ENCODE data around the gene IYD.

The IYD gene

DNA sequence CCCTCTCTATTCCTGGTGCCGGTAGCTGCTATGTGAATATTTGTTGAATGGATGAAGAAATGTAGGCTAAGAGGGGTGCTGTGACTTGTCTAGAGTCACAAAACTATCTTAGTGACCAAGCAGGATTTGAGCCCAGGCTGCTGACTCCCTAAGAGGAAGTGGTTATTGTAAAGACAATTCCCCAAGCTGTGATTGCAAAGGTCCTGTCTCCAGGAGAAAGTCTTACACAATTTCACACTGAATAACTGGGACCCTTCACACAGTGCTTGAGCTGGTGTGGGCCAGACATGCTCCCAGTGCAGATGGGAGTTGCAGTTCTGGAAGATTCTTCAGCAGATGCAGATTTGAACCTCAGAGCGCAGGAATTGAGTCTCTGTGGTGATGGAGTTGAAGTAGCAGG is 38.1 kb downstream of the IYD start:
- DNase-seq, result no peak

GRCh38 chr6:150408842-150409241 is 40.0 kb downstream of the IYD start:
- H3K27me3 ChIP-seq (ENCODE audit: insufficient read depth, low read length, poor library complexity), result no peaks in the 10 kb centered on the region
- H3K4me3 ChIP-seq (ENCODE audit: low read length), result no peak overlapping the region
- H3K23ac ChIP-seq (ENCODE audit: low read length), result no peak overlapping the region
- no peak for DNase-seq
- H3K36me3 ChIP-seq (ENCODE audit: control insufficient read depth, insufficient read depth, low read length), result no peaks in the 10 kb centered on the region
- H3K27ac ChIP-seq (ENCODE audit: low read depth, low read length), result no peak overlapping the region
- H3K9ac ChIP-seq (ENCODE audit: low read length), result no peak overlapping the region
- no peak overlapping the region for H4K5ac ChIP-seq (ENCODE audit: low read length)
- no peak overlapping the region for H2BK15ac ChIP-seq (replicated peaks; ENCODE audit: low read depth)
- H3K79me2 ChIP-seq (ENCODE audit: control insufficient read depth, insufficient read depth, low read length), result no peaks in the 10 kb centered on the region
- WGBS (ENCODE audit: extremely low coverage, insufficient coverage, low lambda C conversion rate), result no CpG with 5 or more reads among the region's 6 CpGs
- H3K4me2 ChIP-seq (ENCODE audit: low read length), result no peak overlapping the region
- no peak overlapping the region for H3K18ac ChIP-seq (ENCODE audit: low read length)
- H3K79me1 ChIP-seq (ENCODE audit: low read length), result no peaks in the 10 kb centered on the region
- no peaks in the 10 kb centered on the region for H3K4me1 ChIP-seq (ENCODE audit: control insufficient read depth, low read depth, low read length)
- no peak overlapping the region for H4K8ac ChIP-seq (ENCODE audit: low read depth, low read length)
- H2AK5ac ChIP-seq (ENCODE audit: low read length), result no peak overlapping the region
- H3K56ac ChIP-seq (ENCODE audit: low read length), result no peak overlapping the region
- H2BK5ac ChIP-seq (ENCODE audit: low read length), result no peak overlapping the region
- H2BK120ac ChIP-seq (ENCODE audit: low read depth, low read length), result no peak overlapping the region
- no peak overlapping the region for H3K4ac ChIP-seq (ENCODE audit: low read depth, low read length)

More for the DNA sequence above, 38.1 kb downstream of the IYD start:
- Histone ChIP-seq H2BK5ac (ENCODE audit: low read length) (no peak overlapping the region), H3K4me3 (ENCODE audit: low read length) (no peak overlapping the region), H2BK15ac (replicated peaks; ENCODE audit: low read depth) (no peak overlapping the region), H3K79me2 (ENCODE audit: control insufficient read depth, insufficient read depth, low read length) (no peaks in the 10 kb centered on the region), H3K56ac (ENCODE audit: low read length) (no peak overlapping the region), H3K27me3 (ENCODE audit: insufficient read depth, low read length, poor library complexity) (no peaks in the 10 kb centered on the region), H3K9ac (ENCODE audit: low read length) (no peak overlapping the region), H3K4me1 (ENCODE audit: control insufficient read depth, low read depth, low read length) (no peaks in the 10 kb centered on the region), H3K18ac (ENCODE audit: low read length) (no peak overlapping the region), H3K79me1 (ENCODE audit: low read length) (no peaks in the 10 kb centered on the region), H4K8ac (ENCODE audit: low read depth, low read length) (no peak overlapping the region), H2AK5ac (ENCODE audit: low read length) (no peak overlapping the region), H3K4ac (ENCODE audit: low read depth, low read length) (no peak overlapping the region), H3K4me2 (ENCODE audit: low read length) (no peak overlapping the region), H3K36me3 (ENCODE audit: control insufficient read depth, insufficient read depth, low read length) (no peaks in the 10 kb centered on the region), H4K5ac (ENCODE audit: low read length) (no peak overlapping the region), H2BK120ac (ENCODE audit: low read depth, low read length) (no peak overlapping the region), H3K27ac (ENCODE audit: low read depth, low read length) (no peak overlapping the region), H3K23ac (ENCODE audit: low read length) (no peak overlapping the region)
- WGBS (ENCODE audit: extremely low coverage, insufficient coverage, low lambda C conversion rate), result no CpG with 5 or more reads among the region's 2 CpGs

DNA sequence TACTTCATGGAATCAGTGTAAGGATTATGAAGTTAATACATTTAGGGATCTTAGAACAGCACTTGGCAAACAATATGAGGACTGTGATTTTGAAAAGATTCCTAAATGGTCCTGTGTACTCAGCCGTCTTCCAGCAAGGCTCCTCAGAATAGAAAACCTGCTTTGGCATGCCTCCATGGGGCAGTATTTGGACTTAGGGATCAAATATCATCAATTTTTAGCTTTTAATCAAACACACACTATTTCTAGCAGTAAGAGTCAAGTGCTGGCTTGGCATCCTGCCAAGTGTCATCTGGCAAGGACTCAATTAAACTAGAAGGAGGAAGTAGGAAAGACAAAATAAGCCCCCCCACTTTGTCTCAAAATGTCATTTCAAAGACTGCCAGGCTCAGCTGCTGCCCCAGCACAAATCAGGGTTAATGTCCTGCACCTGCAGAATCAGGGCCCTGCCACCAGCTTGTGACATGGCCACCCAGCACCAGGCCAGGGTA is 40.8 kb downstream of the IYD start:
- H3K9ac ChIP-seq (ENCODE audit: low read length), result no peak overlapping the region
- H3K4ac ChIP-seq (ENCODE audit: low read depth, low read length), result no peak overlapping the region
- no CpG with 5 or more reads among the region's 1 CpG for WGBS (ENCODE audit: extremely low coverage, insufficient coverage, low lambda C conversion rate)
- no peak overlapping the region for H3K4me3 ChIP-seq (ENCODE audit: low read length)
- no peak overlapping the region for H2BK120ac ChIP-seq (ENCODE audit: low read depth, low read length)
- no peaks in the 10 kb centered on the region for H3K4me1 ChIP-seq (ENCODE audit: control insufficient read depth, low read depth, low read length)
- DNase-seq, result no peak
- no peak overlapping the region for H2BK15ac ChIP-seq (replicated peaks; ENCODE audit: low read depth)
- H3K36me3 ChIP-seq (ENCODE audit: control insufficient read depth, insufficient read depth, low read length), result no peaks in the 10 kb centered on the region
- H4K5ac ChIP-seq (ENCODE audit: low read length), result no peak overlapping the region
- H3K56ac ChIP-seq (ENCODE audit: low read length), result no peak overlapping the region
- H3K79me2 ChIP-seq (ENCODE audit: control insufficient read depth, insufficient read depth, low read length), result no peaks in the 10 kb centered on the region
- H2BK5ac ChIP-seq (ENCODE audit: low read length), result no peak overlapping the region
- H3K27ac ChIP-seq (ENCODE audit: low read depth, low read length), result no peak overlapping the region
- H3K23ac ChIP-seq (ENCODE audit: low read length), result no peak overlapping the region
- H2AK5ac ChIP-seq (ENCODE audit: low read length), result no peak overlapping the region
- no peaks in the 10 kb centered on the region for H3K27me3 ChIP-seq (ENCODE audit: insufficient read depth, low read length, poor library complexity)
- H4K8ac ChIP-seq (ENCODE audit: low read depth, low read length), result no peak overlapping the region
- H3K4me2 ChIP-seq (ENCODE audit: low read length), result no peak overlapping the region
- H3K18ac ChIP-seq (ENCODE audit: low read length), result no peak overlapping the region
- H3K79me1 ChIP-seq (ENCODE audit: low read length), result no peaks in the 10 kb centered on the region

GRCh38 chr6:150410399-150410798 is 41.6 kb downstream of the IYD start:
- Histone ChIP-seq H3K9ac (ENCODE audit: low read length) (no peak overlapping the region), H4K5ac (ENCODE audit: low read length) (no peak overlapping the region), H3K27me3 (ENCODE audit: insufficient read depth, low read length, poor library complexity) (no peaks in the 10 kb centered on the region), H4K8ac (ENCODE audit: low read depth, low read length) (no peak overlapping the region), H3K27ac (ENCODE audit: low read depth, low read length) (no peak overlapping the region), H2BK120ac (ENCODE audit: low read depth, low read length) (no peak overlapping the region), H3K4me3 (ENCODE audit: low read length) (no peak overlapping the region), H2AK5ac (ENCODE audit: low read length) (no peak overlapping the region), H3K79me1 (ENCODE audit: low read length) (no peaks in the 10 kb centered on the region), H3K4me1 (ENCODE audit: control insufficient read depth, low read depth, low read length) (no peaks in the 10 kb centered on the region), H2BK15ac (replicated peaks; ENCODE audit: low read depth) (no peak overlapping the region), H3K18ac (ENCODE audit: low read length) (no peak overlapping the region), H2BK5ac (ENCODE audit: low read length) (no peak overlapping the region), H3K36me3 (ENCODE audit: control insufficient read depth, insufficient read depth, low read length) (no peaks in the 10 kb centered on the region), H3K4me2 (ENCODE audit: low read length) (no peak overlapping the region), H3K23ac (ENCODE audit: low read length) (no peak overlapping the region), H3K4ac (ENCODE audit: low read depth, low read length) (no peak overlapping the region), H3K79me2 (ENCODE audit: control insufficient read depth, insufficient read depth, low read length) (no peaks in the 10 kb centered on the region), H3K56ac (ENCODE audit: low read length) (no peak overlapping the region)
- WGBS (ENCODE audit: extremely low coverage, insufficient coverage, low lambda C conversion rate), result no CpG with 5 or more reads among the region's 4 CpGs
- DNase-seq, result no peak

DNA sequence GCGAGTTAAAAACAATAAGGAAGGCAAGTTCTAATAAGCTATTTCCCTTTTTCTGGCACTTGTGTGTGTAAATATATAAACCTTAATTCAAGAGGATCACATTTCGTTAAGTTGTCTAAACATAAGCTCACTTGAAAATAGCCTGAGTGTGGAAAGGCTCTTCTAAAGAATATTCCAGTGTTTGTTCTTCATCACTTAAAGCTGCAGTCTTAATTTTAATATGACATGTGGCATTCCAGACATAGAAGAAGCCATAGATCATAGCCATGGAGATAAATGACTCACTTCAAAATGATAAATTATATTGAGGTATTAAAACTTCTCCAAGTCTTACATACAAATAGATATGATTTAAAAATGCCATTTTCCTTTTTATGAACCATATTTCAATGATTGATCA is 42.1 kb downstream of the IYD start:
- H3K79me1 ChIP-seq (ENCODE audit: low read length), result no peaks in the 10 kb centered on the region
- no peak overlapping the region for H3K27ac ChIP-seq (ENCODE audit: low read depth, low read length)
- no peaks in the 10 kb centered on the region for H3K79me2 ChIP-seq (ENCODE audit: control insufficient read depth, insufficient read depth, low read length)
- no peak overlapping the region for H3K9ac ChIP-seq (ENCODE audit: low read length)
- no peak overlapping the region for H4K8ac ChIP-seq (ENCODE audit: low read depth, low read length)
- no peak overlapping the region for H3K4me3 ChIP-seq (ENCODE audit: low read length)
- H3K4ac ChIP-seq (ENCODE audit: low read depth, low read length), result no peak overlapping the region
- no CpG with 5 or more reads among the region's 2 CpGs for WGBS (ENCODE audit: extremely low coverage, insufficient coverage, low lambda C conversion rate)
- no peaks in the 10 kb centered on the region for H3K4me1 ChIP-seq (ENCODE audit: control insufficient read depth, low read depth, low read length)
- H2AK5ac ChIP-seq (ENCODE audit: low read length), result no peak overlapping the region
- no peak overlapping the region for H3K23ac ChIP-seq (ENCODE audit: low read length)
- no peaks in the 10 kb centered on the region for H3K27me3 ChIP-seq (ENCODE audit: insufficient read depth, low read length, poor library complexity)
- no peaks in the 10 kb centered on the region for H3K36me3 ChIP-seq (ENCODE audit: control insufficient read depth, insufficient read depth, low read length)
- no peak overlapping the region for H3K18ac ChIP-seq (ENCODE audit: low read length)
- DNase-seq, result no peak
- H4K5ac ChIP-seq (ENCODE audit: low read length), result no peak overlapping the region
- no peak overlapping the region for H3K56ac ChIP-seq (ENCODE audit: low read length)
- H2BK5ac ChIP-seq (ENCODE audit: low read length), result no peak overlapping the region
- H2BK15ac ChIP-seq (replicated peaks; ENCODE audit: low read depth), result no peak overlapping the region
- H2BK120ac ChIP-seq (ENCODE audit: low read depth, low read length), result no peak overlapping the region
- no peak overlapping the region for H3K4me2 ChIP-seq (ENCODE audit: low read length)

- Histone ChIP-seq H3K23ac (ENCODE audit: low read length) (no peak overlapping the region), H3K56ac (ENCODE audit: low read length) (no peak overlapping the region), H2AK5ac (ENCODE audit: low read length) (no peak overlapping the region), H3K18ac (ENCODE audit: low read length) (no peak overlapping the region), H2BK5ac (ENCODE audit: low read length) (no peak overlapping the region), H3K27ac (ENCODE audit: low read depth, low read length) (no peak overlapping the region), H3K4me1 (ENCODE audit: control insufficient read depth, low read depth, low read length) (no peaks in the 10 kb centered on the region), H2BK120ac (ENCODE audit: low read depth, low read length) (no peak overlapping the region), H3K4me2 (ENCODE audit: low read length) (no peak overlapping the region), H2BK15ac (replicated peaks; ENCODE audit: low read depth) (no peak overlapping the region), H3K79me2 (ENCODE audit: control insufficient read depth, insufficient read depth, low read length) (no peaks in the 10 kb centered on the region), H3K4me3 (ENCODE audit: low read length) (no peak overlapping the region), H3K4ac (ENCODE audit: low read depth, low read length) (no peak overlapping the region), H4K8ac (ENCODE audit: low read depth, low read length) (no peak overlapping the region), H3K36me3 (ENCODE audit: control insufficient read depth, insufficient read depth, low read length) (no peaks in the 10 kb centered on the region), H3K27me3 (ENCODE audit: insufficient read depth, low read length, poor library complexity) (no peaks in the 10 kb centered on the region), H3K79me1 (ENCODE audit: low read length) (no peaks in the 10 kb centered on the region), H4K5ac (ENCODE audit: low read length) (no peak overlapping the region), H3K9ac (ENCODE audit: low read length) (no peak overlapping the region)
- no peak for DNase-seq
- 100% methylated on average over 1 of the region's 3 CpGs for WGBS (ENCODE audit: extremely low coverage, insufficient coverage, low lambda C conversion rate)
These were observed 43.4 kb downstream of the IYD start for GRCh38 chr6:150412221-150412620.

All from mesendoderm (in vitro differentiated cells).